ENCODE measurements around the gene CD40LG. TPM values are rescaled to one million over a fixed set of nuclear protein-coding genes. Genes with fewer than 3 reads are reported as not detected.

Gene CD40LG
- total RNA-seq, 4 donors from 2014 or later = 0.21 TPM; not detected in 3

DNA sequence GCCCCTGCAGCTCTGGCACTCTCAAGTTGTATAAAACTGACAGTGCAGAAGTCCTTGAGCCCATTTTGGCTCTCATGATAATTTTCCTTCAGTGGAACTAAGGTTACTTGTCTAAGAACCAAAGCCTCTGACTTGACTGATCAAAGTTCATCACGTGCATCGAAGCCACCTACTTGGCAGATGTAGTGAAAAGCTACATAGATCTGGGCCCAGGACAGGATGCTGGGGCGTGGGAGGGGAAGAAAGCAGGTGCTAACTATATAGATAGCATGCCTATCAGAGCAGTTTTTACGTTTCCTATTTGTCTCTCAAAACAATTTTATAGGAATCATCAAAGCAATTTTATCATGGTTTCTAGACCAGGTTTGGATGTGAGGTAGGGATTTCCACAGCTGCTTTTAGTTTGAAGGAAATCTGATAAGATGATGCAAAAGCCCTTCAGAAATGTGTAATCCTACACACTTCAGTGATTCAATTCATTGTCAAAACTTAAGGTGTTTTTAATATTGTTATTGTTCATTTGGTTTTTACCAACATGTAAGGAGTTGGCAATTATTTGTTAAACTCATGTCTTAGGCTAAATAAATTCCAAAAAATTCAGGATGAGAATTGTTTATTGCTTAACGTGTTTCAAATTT, 1.2 kb upstream of the CD40LG start:
- TF ChIP-seq, protein P1, sequence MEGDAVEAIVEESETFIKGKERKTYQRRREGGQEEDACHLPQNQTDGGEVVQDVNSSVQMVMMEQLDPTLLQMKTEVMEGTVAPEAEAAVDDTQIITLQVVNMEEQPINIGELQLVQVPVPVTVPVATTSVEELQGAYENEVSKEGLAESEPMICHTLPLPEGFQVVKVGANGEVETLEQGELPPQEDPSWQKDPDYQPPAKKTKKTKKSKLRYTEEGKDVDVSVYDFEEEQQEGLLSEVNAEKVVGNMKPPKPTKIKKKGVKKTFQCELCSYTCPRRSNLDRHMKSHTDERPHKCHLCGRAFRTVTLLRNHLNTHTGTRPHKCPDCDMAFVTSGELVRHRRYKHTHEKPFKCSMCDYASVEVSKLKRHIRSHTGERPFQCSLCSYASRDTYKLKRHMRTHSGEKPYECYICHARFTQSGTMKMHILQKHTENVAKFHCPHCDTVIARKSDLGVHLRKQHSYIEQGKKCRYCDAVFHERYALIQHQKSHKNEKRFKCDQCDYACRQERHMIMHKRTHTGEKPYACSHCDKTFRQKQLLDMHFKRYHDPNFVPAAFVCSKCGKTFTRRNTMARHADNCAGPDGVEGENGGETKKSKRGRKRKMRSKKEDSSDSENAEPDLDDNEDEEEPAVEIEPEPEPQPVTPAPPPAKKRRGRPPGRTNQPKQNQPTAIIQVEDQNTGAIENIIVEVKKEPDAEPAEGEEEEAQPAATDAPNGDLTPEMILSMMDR (IDR thresholded peaks at IDR 0.05) = no peak
- no peak for TF ChIP-seq POLR2A (IDR thresholded peaks at IDR 0.05)
- no peak overlapping the region for H3K27ac ChIP-seq

DNA sequence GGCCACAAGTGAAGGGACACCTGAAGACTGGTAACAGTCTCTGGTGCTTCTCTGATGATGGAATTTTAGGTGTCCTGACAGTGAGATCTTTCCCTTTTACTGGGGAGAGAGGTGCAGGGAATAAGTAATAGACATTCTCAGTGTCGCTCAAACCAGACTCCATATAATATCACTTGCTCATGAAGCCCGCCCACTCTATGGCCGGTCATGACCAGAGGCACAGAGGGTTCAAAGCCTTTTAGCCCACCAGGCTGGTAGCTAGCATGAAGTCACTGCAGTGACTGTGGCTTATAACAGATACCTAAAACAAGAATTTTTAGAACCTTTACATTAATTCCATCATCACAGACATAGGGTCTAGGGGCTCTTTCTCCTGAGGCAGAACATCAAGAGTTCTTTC, 2.9 kb downstream of the CD40LG start:
- no peaks in the 10 kb centered on the region for H3K4me1 ChIP-seq
- TF ChIP-seq, protein P1 (IDR thresholded peaks at IDR 0.05) = no peak
- TF ChIP-seq POLR2A (IDR thresholded peaks at IDR 0.05) = no peak
- intact Hi-C loops (cut with DNase I; ENCODE audit: low total_unique reads) = no loop called here
- no peaks in the 10 kb centered on the region for H3K27me3 ChIP-seq
- no peaks in the 10 kb centered on the region for H3K36me3 ChIP-seq
- H3K27ac ChIP-seq = no peak overlapping the region
- no peak overlapping the region for H3K4me3 ChIP-seq
- no peaks in the 10 kb centered on the region for H3K9me3 ChIP-seq
- DNase-seq = no peak

More for the DNA sequence above, 1.2 kb upstream of the CD40LG start:
- H3K9me3 ChIP-seq = no peaks in the 10 kb centered on the region
- H3K4me1 ChIP-seq = no peaks in the 10 kb centered on the region
- no peak for DNase-seq
- no peak overlapping the region for H3K4me3 ChIP-seq
- H3K36me3 ChIP-seq = no peaks in the 10 kb centered on the region
- no peaks in the 10 kb centered on the region for H3K27me3 ChIP-seq
- intact Hi-C loops (cut with DNase I; ENCODE audit: low total_unique reads) = no loop called here

DNA sequence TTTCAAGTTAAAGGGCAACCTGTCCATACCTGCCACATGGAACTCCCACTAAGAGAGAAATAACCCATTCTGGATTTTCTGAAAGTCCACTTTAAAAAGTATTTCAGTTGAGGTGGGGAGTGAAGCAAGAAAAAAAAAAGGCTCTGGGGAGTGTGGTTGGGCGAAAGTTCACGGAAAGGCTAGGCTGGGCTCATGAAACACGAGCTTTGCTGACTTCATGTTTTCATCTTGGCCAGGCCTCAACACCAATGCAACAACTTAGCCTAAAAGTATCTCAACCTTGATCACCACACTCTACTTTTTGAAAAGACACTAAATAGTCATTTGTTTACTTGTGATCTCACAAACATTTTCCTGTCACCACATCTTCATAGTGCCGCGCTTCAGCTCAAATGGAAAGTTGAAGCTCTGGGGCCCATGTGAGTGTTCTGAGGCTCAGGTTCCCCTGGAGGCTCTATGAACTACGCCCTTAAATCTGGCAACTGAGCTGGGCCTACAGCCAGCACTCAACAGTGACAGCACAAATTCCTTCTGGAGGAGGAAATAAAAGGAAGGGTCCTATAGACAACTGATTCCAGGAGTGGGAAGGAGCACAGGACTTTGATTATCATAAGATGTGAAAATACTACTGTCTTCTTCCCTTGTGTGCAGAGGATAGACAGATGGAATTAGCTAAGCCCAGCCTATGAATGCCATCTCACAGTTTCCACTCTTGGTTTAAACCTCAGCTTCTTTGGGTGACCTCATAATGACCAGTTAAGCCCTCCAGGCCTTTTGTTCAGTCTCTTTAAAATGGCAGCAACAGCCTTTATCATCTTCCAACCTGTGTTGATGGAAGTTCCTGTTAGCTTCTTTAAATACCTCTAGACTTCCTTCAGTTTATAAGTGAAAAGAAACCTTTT, 5.1 kb downstream of the CD40LG start:
- intact Hi-C loops (cut with DNase I; ENCODE audit: low total_unique reads) = no loop called here
- Histone ChIP-seq H3K9me3 (no peaks in the 10 kb centered on the region), H3K4me3 (no peak overlapping the region), H3K36me3 (no peaks in the 10 kb centered on the region), H3K4me1 (no peaks in the 10 kb centered on the region), H3K27me3 (no peaks in the 10 kb centered on the region), H3K27ac (no peak overlapping the region)
- TF ChIP-seq POLR2A (IDR thresholded peaks at IDR 0.05) = no peak
- TF ChIP-seq, protein P1 (IDR thresholded peaks at IDR 0.05) = no peak
- no peak for DNase-seq

DNA sequence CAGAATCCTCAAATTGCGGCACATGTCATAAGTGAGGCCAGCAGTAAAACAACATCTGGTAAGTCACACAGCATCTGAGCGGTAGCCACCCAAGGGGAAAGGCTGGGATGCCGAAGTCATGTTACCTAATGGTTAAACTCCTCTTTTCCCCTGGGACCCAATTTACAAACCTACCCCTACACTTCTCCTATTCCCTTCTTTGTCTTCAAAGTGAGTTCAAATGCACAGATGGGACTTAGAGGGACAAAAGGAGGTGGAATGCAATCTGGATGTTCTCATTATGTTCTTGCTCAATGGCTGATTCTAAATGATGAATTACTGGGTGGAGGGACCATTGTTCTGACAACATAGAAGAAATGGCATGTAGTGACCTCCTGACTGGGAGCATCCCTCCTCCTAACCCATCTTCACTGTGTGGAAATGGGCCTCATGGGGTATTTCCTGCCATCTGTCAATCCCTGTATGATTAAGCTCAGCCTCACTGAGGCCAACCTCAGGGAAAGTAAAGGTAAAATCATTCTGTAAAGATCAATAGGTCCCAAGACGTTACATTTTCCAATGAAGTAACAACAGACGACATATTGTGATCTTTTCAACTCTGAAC, 8.5 kb downstream of the CD40LG start:
- H3K4me3 ChIP-seq = no peak overlapping the region
- H3K27ac ChIP-seq = no peak overlapping the region
- intact Hi-C loops (cut with DNase I; ENCODE audit: low total_unique reads) = no loop called here
- no peak for DNase-seq
- TF ChIP-seq, protein P1 (IDR thresholded peaks at IDR 0.05) = no peak
- no peak for TF ChIP-seq POLR2A (IDR thresholded peaks at IDR 0.05)
- H3K9me3 ChIP-seq = no peaks in the 10 kb centered on the region
- H3K4me1 ChIP-seq = no peaks in the 10 kb centered on the region
- H3K36me3 ChIP-seq = no peaks in the 10 kb centered on the region
- H3K27me3 ChIP-seq = no peaks in the 10 kb centered on the region

DNA sequence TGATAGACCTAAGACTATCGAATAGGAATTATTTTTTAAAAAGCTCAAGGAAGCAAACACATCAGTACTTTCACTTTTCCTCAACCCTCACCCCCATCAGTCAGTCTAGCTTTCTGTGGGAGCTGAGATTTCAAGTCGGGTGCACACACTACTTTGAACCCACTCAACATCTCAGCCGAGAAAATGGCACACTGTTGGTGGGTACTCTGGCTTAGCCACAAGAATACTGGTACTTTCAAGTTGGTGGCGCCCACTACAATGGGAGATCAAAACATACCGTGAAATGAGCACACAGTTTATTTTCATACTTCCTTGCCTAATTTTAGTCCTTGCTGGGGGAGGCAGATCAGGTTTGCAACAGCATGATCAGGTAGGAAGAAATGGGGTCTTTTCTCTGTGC, 10.2 kb downstream of the CD40LG start:
- no peak overlapping the region for H3K4me3 ChIP-seq
- no peak for DNase-seq
- no peaks in the 10 kb centered on the region for H3K36me3 ChIP-seq
- no peaks in the 10 kb centered on the region for H3K27me3 ChIP-seq
- TF ChIP-seq, protein P1 (IDR thresholded peaks at IDR 0.05) = no peak
- TF ChIP-seq POLR2A (IDR thresholded peaks at IDR 0.05) = no peak
- H3K9me3 ChIP-seq = no peaks in the 10 kb centered on the region
- H3K4me1 ChIP-seq = no peaks in the 10 kb centered on the region
- no peak overlapping the region for H3K27ac ChIP-seq
- intact Hi-C loops (cut with DNase I; ENCODE audit: low total_unique reads) = no loop called here
